Psoas muscle (tissue), 8 donors: Measurements from ENCODE around the gene CREB3L1. TPM values are rescaled to one million over a fixed set of nuclear protein-coding genes. Genes with fewer than 3 reads are reported as not detected.

Experiments
- ATAC-seq, 4 donors: fragments of 200-7000 bp; cut with Tn5 transposase; one replicate each; pipeline ENCODE4 v1.9.1; 2020; ENCODE audit warnings: moderate library complexity in 3 of 4, mild to moderate bottlenecking in 2 of 4
- DNase-seq, 2 donors: peaks; one replicate each; pipeline ENCODE4 v3.0.0-alpha.2; 2020
- H3K27ac ChIP-seq: fragments of 200-600 bp; one replicate; pipeline ENCODE4 v1.8.0; 2022
- H3K27me3 ChIP-seq, 3 donors: fragments of 200-600 bp in 1 of 3; one replicate each; pipeline versions ENCODE4 v1.6.1 to v1.8.0; 2013 to 2022; ENCODE audit warnings: low read length in 2 of 3, mild to moderate bottlenecking in 2 of 3, moderate library complexity in 1 of 3; ENCODE audit not compliant: insufficient read depth in 3 of 3
- H3K36me3 ChIP-seq, 2 donors: fragments of 200-600 bp in 1 of 2; one replicate each; pipeline versions ENCODE4 v1.6.1 to v1.8.0; 2013 to 2022; ENCODE audit warnings: low read depth in 1 of 2, mild to moderate bottlenecking in 1 of 2, moderate library complexity in 1 of 2; ENCODE audit not compliant: insufficient read depth in 1 of 2
- H3K4me1 ChIP-seq: fragments of 200-600 bp; one replicate; pipeline ENCODE4 v1.8.0; 2022
- H3K4me3 ChIP-seq: fragments of 200-600 bp; one replicate; pipeline ENCODE4 v1.8.0; 2022; ENCODE audit warnings: mild to moderate bottlenecking
- H3K9me3 ChIP-seq: fragments of 200-600 bp; one replicate; pipeline ENCODE4 v1.8.0; 2022
- WGBS, 3 donors: extraction: QIAGEN DNeasy Blood & Tissue Kit; methylation state at CpG; one replicate each; pipeline versions ENCODE4 v1.1.6 to v1.1.7; 2013; 5-methylcytosine and 5-hydroxymethylcytosine counted together
- intact Hi-C, 2 donors: fragments of 100-400 bp; cut with DNase I; formaldehyde crosslinking; loops; one replicate each; pipeline versions ENCODE4 v1.11.0 to v1.14.2; 2022
- polyA plus RNA-seq, 3 donors: library from polyadenylated mRNA; stranded (reverse); fragments of 200-250 nt; gene quantifications; one replicate each; pipeline ENCODE4 v1.2.3, GENCODE V29; 2013
- total RNA-seq, 4 donors: library from RNA; stranded (reverse); fragmentation: NEBNext Ultra II Directional in 2 of 4; extraction: Animal tissue kit (Norgen Biotek cat#: 25700) in 2 of 4; gene quantifications; one replicate each; pipeline versions ENCODE4 v1.2.1 to v1.2.4, GENCODE V29; 2021 to 2023
- TF ChIP-seq, protein P1 (sequence below): fragments of 200-600 bp; IDR thresholded peaks from one replicate; pipeline ENCODE4 v1.8.0; 2022; ENCODE audit warnings: antibody characterized with exemption
- donor health status: healthy with polysubstance abuse.
- donor health status: DM: no; HTN: no; CAD: no; lungs with moderate emphysema.
- donor health status: Bipolar disorder and iron deficiency.
- donor health status: healthy.
- donor health status: DM: yes; HTN: yes; CAD: no.
- donor health status: DM: no; HTN: no; CAD: no.
- donor health status: DM: no; HTN: no; CAD: no.
- donor health status: DM: yes; HTN: yes; CAD: no.

The CREB3L1 gene
- total and polyA plus RNA-seq, 7 donors: 1.4 to 6.9 (median 2.2) TPM

DNA sequence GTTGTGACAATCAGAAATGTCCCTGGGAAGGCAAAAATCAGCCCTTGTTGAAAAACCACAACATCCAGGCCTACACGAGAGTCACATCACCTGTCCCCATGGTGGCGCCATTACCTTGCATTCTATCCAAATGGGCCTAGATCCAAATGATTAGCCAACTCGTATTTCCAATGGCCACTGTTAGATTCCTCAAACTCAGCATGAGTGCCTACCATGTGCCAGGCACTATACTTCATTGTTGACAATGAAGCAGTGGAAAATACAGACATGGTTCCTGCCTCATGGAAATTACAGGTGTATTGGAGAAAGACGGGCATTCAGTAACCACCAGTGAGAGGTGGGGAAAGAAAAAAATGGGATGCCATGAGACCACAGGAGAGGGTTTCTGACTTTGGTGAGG, 29.8 kb upstream of the CREB3L1 start:
- H3K9me3 ChIP-seq: no peaks in the 10 kb centered on the region
- intact Hi-C loops: no loop called here
- ATAC-seq (no peak), DNase-seq (no peak)
- no peak overlapping the region for H3K27ac ChIP-seq
- WGBS, 3 donors: 71 to 78% (median 72%) methylated on average over 4 of the region's 4 CpGs
- H3K4me1 ChIP-seq: peaks cover 5% of the 10 kb centered on the region
- no peak overlapping the region for H3K4me3 ChIP-seq
- no peaks in the 10 kb centered on the region for H3K36me3 ChIP-seq
- no peaks in the 10 kb centered on the region for H3K27me3 ChIP-seq
- TF ChIP-seq, protein P1, sequence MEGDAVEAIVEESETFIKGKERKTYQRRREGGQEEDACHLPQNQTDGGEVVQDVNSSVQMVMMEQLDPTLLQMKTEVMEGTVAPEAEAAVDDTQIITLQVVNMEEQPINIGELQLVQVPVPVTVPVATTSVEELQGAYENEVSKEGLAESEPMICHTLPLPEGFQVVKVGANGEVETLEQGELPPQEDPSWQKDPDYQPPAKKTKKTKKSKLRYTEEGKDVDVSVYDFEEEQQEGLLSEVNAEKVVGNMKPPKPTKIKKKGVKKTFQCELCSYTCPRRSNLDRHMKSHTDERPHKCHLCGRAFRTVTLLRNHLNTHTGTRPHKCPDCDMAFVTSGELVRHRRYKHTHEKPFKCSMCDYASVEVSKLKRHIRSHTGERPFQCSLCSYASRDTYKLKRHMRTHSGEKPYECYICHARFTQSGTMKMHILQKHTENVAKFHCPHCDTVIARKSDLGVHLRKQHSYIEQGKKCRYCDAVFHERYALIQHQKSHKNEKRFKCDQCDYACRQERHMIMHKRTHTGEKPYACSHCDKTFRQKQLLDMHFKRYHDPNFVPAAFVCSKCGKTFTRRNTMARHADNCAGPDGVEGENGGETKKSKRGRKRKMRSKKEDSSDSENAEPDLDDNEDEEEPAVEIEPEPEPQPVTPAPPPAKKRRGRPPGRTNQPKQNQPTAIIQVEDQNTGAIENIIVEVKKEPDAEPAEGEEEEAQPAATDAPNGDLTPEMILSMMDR: no peak

DNA sequence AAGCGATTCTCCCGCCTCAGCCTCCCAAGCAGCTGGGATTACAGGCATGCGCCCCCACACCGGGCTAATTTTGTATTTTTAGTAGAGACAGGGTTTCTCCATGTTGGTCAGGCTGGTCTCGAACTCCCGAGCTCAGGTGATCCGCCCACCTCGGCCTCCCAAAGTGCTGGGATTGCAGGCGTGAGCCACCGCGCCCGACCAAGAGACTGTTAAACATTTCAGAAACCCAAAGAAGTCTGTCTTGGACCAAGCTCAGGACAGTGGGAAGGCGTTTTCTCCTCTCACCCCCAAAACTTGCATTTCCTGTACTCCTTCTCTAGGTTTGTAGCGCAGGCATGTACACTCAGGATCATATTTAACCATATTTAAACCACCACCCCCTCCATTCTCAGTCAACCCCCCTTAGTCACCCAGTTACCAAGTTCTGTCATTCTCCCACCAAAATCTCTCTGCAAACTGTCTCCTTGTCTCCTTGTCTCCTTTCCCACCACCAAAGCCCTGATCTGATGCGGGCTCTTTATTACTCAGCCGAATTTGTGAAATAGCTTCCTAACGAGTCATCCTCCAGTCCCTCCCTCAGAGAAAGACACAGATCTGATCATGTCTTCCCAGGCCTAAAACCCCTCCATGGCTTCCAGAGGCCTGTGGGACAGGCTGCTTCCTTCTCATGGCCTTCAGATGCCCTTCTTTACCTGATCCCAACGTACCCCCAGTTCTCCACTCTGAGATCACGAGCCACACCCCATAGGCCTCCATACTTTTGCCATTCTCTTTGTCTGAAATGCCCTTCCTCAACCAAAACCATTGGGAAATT, 29.0 kb upstream of the CREB3L1 start:
- Histone ChIP-seq H3K4me1 (no peaks in the 10 kb centered on the region), H3K9me3 (no peaks in the 10 kb centered on the region), H3K27me3 (no peaks in the 10 kb centered on the region), H3K36me3 (no peaks in the 10 kb centered on the region), H3K27ac (peak overlapping the region; percentile 4), H3K4me3 (no peak overlapping the region)
- intact Hi-C loops: no loop called here
- 87 to 89% (median 88%) methylated on average over 19 of the region's 19 CpGs for WGBS, 3 donors
- ATAC-seq (peak in 1 of 4 donors; percentile 23), DNase-seq (no peak)
- TF ChIP-seq, protein P1: no peak

DNA sequence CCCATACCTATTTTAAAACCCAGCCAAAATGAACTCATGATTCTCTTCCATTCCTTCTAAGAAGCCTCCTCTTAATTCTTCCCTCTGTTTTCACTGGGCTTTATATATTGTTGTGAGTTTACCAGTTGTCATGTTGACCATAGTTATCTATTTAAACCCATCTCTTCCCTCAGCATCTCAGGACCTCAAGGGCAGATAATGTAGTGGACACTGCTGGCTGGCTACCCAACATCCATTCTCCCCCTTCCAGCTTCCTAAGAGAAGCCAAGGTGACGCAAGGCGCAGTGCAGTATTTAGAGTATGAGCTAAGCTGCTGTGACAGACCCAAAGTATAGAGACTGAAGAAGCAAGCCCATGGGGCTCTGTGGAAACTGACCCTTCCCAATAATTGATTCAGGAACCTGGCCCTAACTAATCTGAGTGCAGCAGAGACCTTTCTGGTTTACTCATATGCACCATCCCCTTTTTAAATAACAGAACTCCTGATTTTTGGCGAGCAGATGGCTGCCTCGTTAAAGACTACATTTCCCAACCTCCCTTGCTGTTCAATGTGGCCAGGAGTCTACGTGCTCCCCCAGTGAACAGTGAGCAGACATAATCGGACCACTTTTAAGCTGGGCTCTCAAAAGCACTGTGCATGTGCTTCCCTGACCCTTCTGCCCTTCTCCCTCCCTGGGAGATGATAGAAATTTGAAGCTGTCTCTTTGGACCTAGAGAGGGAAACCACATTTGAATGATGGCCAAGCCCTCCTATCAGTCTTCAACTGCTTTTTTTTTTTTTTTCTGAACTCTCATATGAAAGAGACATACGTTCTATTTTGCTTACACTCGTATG, 28.1 kb upstream of the CREB3L1 start:
- DNase-seq (no peak), ATAC-seq (peak; percentile 58 to 74 (median 65))
- no peaks in the 10 kb centered on the region for H3K27me3 ChIP-seq
- intact Hi-C loops: no loop called here
- no peaks in the 10 kb centered on the region for H3K36me3 ChIP-seq
- WGBS, 3 donors: 56 to 65% (median 64%) methylated on average over 8 of the region's 8 CpGs
- TF ChIP-seq, protein P1: no peak
- no peaks in the 10 kb centered on the region for H3K4me1 ChIP-seq
- no peak overlapping the region for H3K4me3 ChIP-seq
- peak overlapping the region; percentile 4 for H3K27ac ChIP-seq
- no peaks in the 10 kb centered on the region for H3K9me3 ChIP-seq

DNA sequence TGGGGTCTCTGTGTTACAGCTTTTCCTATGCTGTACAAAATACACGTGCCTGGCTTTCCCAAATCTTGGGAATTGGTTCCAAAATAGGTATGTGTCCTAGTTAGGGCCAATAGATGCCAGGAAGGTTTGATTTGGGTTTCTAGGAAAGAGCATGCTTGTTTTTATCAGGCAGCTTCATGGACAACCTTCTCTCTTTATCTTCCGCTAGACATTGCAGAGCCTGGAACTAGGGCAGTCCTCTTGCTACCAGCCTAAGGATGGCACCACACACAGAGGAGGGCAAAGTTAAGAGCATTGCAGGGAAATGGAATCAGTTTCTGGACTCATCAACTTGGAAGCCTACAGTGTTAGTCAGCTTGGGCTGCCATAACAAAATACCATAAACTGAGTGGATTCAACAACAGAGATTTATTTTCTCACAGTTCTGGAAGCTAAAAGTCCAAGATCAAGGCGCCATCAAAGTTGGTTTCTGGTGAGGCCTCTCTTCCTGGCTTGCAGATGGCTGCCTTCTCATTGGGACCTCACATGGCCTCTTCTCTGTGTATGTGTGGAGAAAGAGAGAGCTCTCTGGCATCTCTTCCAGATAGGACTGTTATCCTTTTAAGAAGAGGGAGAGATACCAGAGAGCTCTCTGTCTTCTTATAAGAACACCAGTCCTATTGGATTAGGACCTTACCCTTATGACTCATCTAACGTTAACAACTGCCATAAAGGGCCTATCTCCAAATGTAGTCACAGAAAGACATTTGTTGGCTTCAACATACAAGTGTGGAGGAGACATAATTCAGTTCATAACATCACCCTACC, 27.3 kb upstream of the CREB3L1 start:
- no peak for DNase-seq
- H3K27ac ChIP-seq: no peak overlapping the region
- H3K27me3 ChIP-seq: no peaks in the 10 kb centered on the region
- H3K4me3 ChIP-seq: no peak overlapping the region
- no peaks in the 10 kb centered on the region for H3K4me1 ChIP-seq
- no peak for ATAC-seq
- H3K36me3 ChIP-seq: no peaks in the 10 kb centered on the region
- no peaks in the 10 kb centered on the region for H3K9me3 ChIP-seq
- 85 to 89% (median 88%) methylated on average over 4 of the region's 4 CpGs for WGBS, 3 donors
- intact Hi-C loops: no loop called here
- TF ChIP-seq, protein P1: no peak
